Stimulated activated CD8-positive, alpha-beta memory T cell treated with anti-CD3 and anti-CD28 coated beads, Interleukin-12 subunit alpha, Interleukin-12 subunit beta, amount 100 ng/mL, for 24 hours (primary cell): ENCODE results near the gene HIVEP3.

Experiments
- DNase-seq: peaks from one replicate; pipeline ENCODE4 v3.0.0-alpha.2; 2020; ENCODE audit errors: extremely low read depth

HIVEP3 gene

GRCh38 chr1:41650028-41650880, 268.5 kb downstream of the HIVEP3 start:
- DNase-seq = no peak

- DNase-seq = no peak
Observed at GRCh38 chr1:41649396-41650027, 269.2 kb downstream of the HIVEP3 start.

- DNase-seq = no peak
Observed at GRCh38 chr1:41648844-41649243, 269.9 kb downstream of the HIVEP3 start.

GRCh38 chr1:41648230-41648629, 270.5 kb downstream of the HIVEP3 start:
- no peak for DNase-seq

- DNase-seq = no peak
Observed at GRCh38 chr1:41647221-41648135, 271.2 kb downstream of the HIVEP3 start.

GRCh38 chr1:41646186-41646585, 272.5 kb downstream of the HIVEP3 start:
- no peak for DNase-seq

GRCh38 chr1:41645062-41645461, 273.7 kb downstream of the HIVEP3 start:
- DNase-seq = no peak

GRCh38 chr1:41642922-41643821, 275.6 kb downstream of the HIVEP3 start:
- DNase-seq = no peak

GRCh38 chr1:41641941-41642527, 276.7 kb downstream of the HIVEP3 start:
- DNase-seq = no peak

- DNase-seq = no peak
Observed at GRCh38 chr1:41641475-41641814, 277.3 kb downstream of the HIVEP3 start.

- DNase-seq = no peak
Observed at GRCh38 chr1:41640756-41641474, 277.8 kb downstream of the HIVEP3 start.

GRCh38 chr1:41640141-41640751, 278.5 kb downstream of the HIVEP3 start:
- DNase-seq = no peak

GRCh38 chr1:41639332-41639936, 279.3 kb downstream of the HIVEP3 start:
- no peak for DNase-seq

- DNase-seq = no peak
Observed at GRCh38 chr1:41638086-41639024, 280.4 kb downstream of the HIVEP3 start.

GRCh38 chr1:41637367-41637766, 281.4 kb downstream of the HIVEP3 start:
- DNase-seq = no peak

GRCh38 chr1:41633764-41634163, 285.0 kb downstream of the HIVEP3 start:
- no peak for DNase-seq

- no peak for DNase-seq
Observed at GRCh38 chr1:41632781-41633575, 285.7 kb downstream of the HIVEP3 start.
